CD14-positive monocyte (primary cell): ENCODE measurements around the gene SP110. TPM values are rescaled to one million over a fixed set of nuclear protein-coding genes. Genes with fewer than 3 reads are reported as not detected.

Source experiments
- DNase-seq, 3 donors: peaks; one replicate each; pipeline ENCODE4 v3.0.0-alpha.2; 2011 to 2022
- H2AFZ ChIP-seq: 2 replicates; pipeline ENCODE4 v1.6.0; 2012; ENCODE audit warnings: mild to moderate bottlenecking, low read depth, low read length, inconsistent platforms; ENCODE audit not compliant: insufficient read depth, poor library complexity, severe bottlenecking
- H3K27ac ChIP-seq, 2 donors: 1 replicate in 1 of 2; 2 replicates in 1 of 2; pipeline ENCODE4 v1.5.1; 2012 to 2013; ENCODE audit warnings: low read length in 2 of 2, control low read depth in 1 of 2, inconsistent platforms in 1 of 2, low read depth in 1 of 2, mild to moderate bottlenecking in 1 of 2
- H3K27me3 ChIP-seq, 2 donors: one replicate each; pipeline versions ENCODE4 v1.6.0 to v1.6.1; 2011 to 2013; ENCODE audit warnings: low read length in 2 of 2; ENCODE audit not compliant: control insufficient read depth in 2 of 2, insufficient read depth in 2 of 2
- H3K36me3 ChIP-seq, 2 donors: replicated peaks in 1 of 2; 1 replicate in 1 of 2; 2 replicates in 1 of 2; pipeline versions ENCODE4 v1.5.1 to v1.6.1; 2012 to 2013; ENCODE audit warnings: low read length in 2 of 2, control low read depth in 1 of 2, inconsistent platforms in 1 of 2, mild to moderate bottlenecking in 1 of 2; ENCODE audit not compliant: insufficient read depth in 2 of 2, control insufficient read depth in 1 of 2
- H3K4me1 ChIP-seq, 2 donors: 1 replicate in 1 of 2; 2 replicates in 1 of 2; pipeline versions ENCODE4 v1.5.1 to v1.6.1; 2012 to 2013; ENCODE audit warnings: low read length in 2 of 2, control low read depth in 1 of 2, inconsistent platforms in 1 of 2, mild to moderate bottlenecking in 1 of 2, moderate library complexity in 1 of 2; ENCODE audit not compliant: insufficient read depth in 2 of 2, control insufficient read depth in 1 of 2
- H3K4me2 ChIP-seq: replicated peaks from 2 replicates; pipeline ENCODE3; 2012; ENCODE audit warnings: low read length, moderate library complexity, mild to moderate bottlenecking; ENCODE audit not compliant: poor library complexity, severe bottlenecking; ENCODE audit errors: extremely low read depth
- H3K4me3 ChIP-seq, 3 experiments: fragments of 200-600 bp in 1 of 3; sonication (generic) in 1 of 3; replicated peaks in 1 of 3; 1 replicate in 2 of 3; 2 replicates in 1 of 3; pipeline ENCODE4 v1.5.1; 2011 to 2013; ENCODE audit warnings: low read length in 3 of 3, mild to moderate bottlenecking in 3 of 3, control low read depth in 2 of 3, low read depth in 2 of 3, inconsistent platforms in 1 of 3, moderate library complexity in 1 of 3
- H3K79me2 ChIP-seq: 2 replicates; pipeline ENCODE4 v1.6.0; 2012; ENCODE audit warnings: mild to moderate bottlenecking, control low read depth, inconsistent platforms, low read length, moderate library complexity; ENCODE audit not compliant: insufficient read depth
- H3K9ac ChIP-seq: 2 replicates; pipeline ENCODE4 v1.6.0; 2017; ENCODE audit warnings: low read length, mild to moderate bottlenecking; ENCODE audit not compliant: insufficient read depth, poor library complexity, severe bottlenecking
- H3K9me3 ChIP-seq, 2 donors: replicated peaks in 1 of 2; 1 replicate in 1 of 2; 2 replicates in 1 of 2; pipeline versions ENCODE4 v1.5.1 to v1.6.1; 2012 to 2013; ENCODE audit warnings: low read length in 2 of 2, control low read depth in 1 of 2; ENCODE audit not compliant: control insufficient read depth in 1 of 2, insufficient read depth in 1 of 2
- H4K20me1 ChIP-seq: 2 replicates; pipeline ENCODE4 v1.6.0; 2012; ENCODE audit warnings: mild to moderate bottlenecking, low read length, control low read depth, moderate library complexity; ENCODE audit not compliant: insufficient read depth
- H3K27ac Mint-ChIP-seq, 7 donors: one replicate each; pipeline ENCODE4 v1.8.0; 2020; ENCODE audit warnings: mild to moderate bottlenecking in 7 of 7, mixed read lengths in 7 of 7, moderate library complexity in 6 of 7, inconsistent platforms in 2 of 7
- H3K27me3 Mint-ChIP-seq, 3 donors: one replicate each; pipeline ENCODE4 v1.8.0; 2021 to 2022; ENCODE audit warnings: low read depth in 3 of 3, mild to moderate bottlenecking in 3 of 3, mixed read lengths in 3 of 3, moderate library complexity in 3 of 3, inconsistent platforms in 1 of 3
- H3K36me3 Mint-ChIP-seq, 2 donors: one replicate each; pipeline ENCODE4 v1.8.0; 2020; ENCODE audit warnings: mixed read lengths in 2 of 2, inconsistent platforms in 1 of 2, mild to moderate bottlenecking in 1 of 2
- H3K4me1 Mint-ChIP-seq: one replicate; pipeline ENCODE4 v1.8.0; 2020; ENCODE audit warnings: mild to moderate bottlenecking, mixed read lengths
- H3K4me3 Mint-ChIP-seq, 2 donors: one replicate each; pipeline ENCODE4 v1.8.0; 2020; ENCODE audit warnings: mild to moderate bottlenecking in 2 of 2, mixed read lengths in 2 of 2, moderate library complexity in 1 of 2
- H3K9me3 Mint-ChIP-seq, 7 donors: one replicate each; pipeline ENCODE4 v1.8.0; 2020 to 2022; ENCODE audit warnings: mixed read lengths in 7 of 7, mild to moderate bottlenecking in 6 of 7, moderate library complexity in 6 of 7, inconsistent platforms in 2 of 7
- WGBS: methylation state at CpG from one replicate; pipeline ENCODE4 v1.1.5; 2013; ENCODE audit warnings: missing lambda C conversion rate; ENCODE audit not compliant: insufficient coverage; 5-methylcytosine and 5-hydroxymethylcytosine counted together
- intact Hi-C, 2 donors: fragments of 100-400 bp; cut with micrococcal nuclease; formaldehyde crosslinking; loops; one replicate each; pipeline versions ENCODE4 v1.15.0 to v1.15.1; 2023
- polyA plus RNA-seq, 3 donors: library from polyadenylated mRNA; depleted of rRNA in 1 of 3; unstranded in 2 of 3; stranded (reverse) in 1 of 3; fragments of 300-500 nt in 2 of 3; fragments of >200 nt in 1 of 3; fragmentation: Illumina TruSeq in 2 of 3; gene quantifications; 1 replicate in 2 of 3; 2 replicates in 1 of 3; pipeline ENCODE4 v1.2.3, GENCODE V29; 2012 to 2021
- TF ChIP-seq, protein P1 (sequence below): fragments of 200-600 bp; IDR thresholded peaks from one replicate; pipeline ENCODE4 v1.8.0; 2022; ENCODE audit warnings: antibody characterized with exemption, mild to moderate bottlenecking

The SP110 gene
- polyA plus RNA-seq, 3 donors: 39.1 to 66.1 (median 65.5) TPM

GRCh38 chr2:230262246-230262645 is 42.5 kb upstream of the SP110 start:
- H3K4me1 Mint-ChIP-seq: no peaks in the 10 kb centered on the region
- Histone ChIP-seq H4K20me1 (no peaks in the 10 kb centered on the region), H3K4me3 (no peak overlapping the region), H3K27ac (no peak overlapping the region), H3K4me2 (no peak overlapping the region), H3K4me1 (no peaks in the 10 kb centered on the region), H3K9me3 (no peaks in the 10 kb centered on the region), H3K79me2 (no peaks in the 10 kb centered on the region), H3K9ac (no peak overlapping the region), H2AFZ (no peak overlapping the region), H3K27me3 (no peaks in the 10 kb centered on the region), H3K36me3 (no peaks in the 10 kb centered on the region)
- no CpG with 5 or more reads among the region's 5 CpGs for WGBS
- DNase-seq: no peak
- TF ChIP-seq, protein P1, sequence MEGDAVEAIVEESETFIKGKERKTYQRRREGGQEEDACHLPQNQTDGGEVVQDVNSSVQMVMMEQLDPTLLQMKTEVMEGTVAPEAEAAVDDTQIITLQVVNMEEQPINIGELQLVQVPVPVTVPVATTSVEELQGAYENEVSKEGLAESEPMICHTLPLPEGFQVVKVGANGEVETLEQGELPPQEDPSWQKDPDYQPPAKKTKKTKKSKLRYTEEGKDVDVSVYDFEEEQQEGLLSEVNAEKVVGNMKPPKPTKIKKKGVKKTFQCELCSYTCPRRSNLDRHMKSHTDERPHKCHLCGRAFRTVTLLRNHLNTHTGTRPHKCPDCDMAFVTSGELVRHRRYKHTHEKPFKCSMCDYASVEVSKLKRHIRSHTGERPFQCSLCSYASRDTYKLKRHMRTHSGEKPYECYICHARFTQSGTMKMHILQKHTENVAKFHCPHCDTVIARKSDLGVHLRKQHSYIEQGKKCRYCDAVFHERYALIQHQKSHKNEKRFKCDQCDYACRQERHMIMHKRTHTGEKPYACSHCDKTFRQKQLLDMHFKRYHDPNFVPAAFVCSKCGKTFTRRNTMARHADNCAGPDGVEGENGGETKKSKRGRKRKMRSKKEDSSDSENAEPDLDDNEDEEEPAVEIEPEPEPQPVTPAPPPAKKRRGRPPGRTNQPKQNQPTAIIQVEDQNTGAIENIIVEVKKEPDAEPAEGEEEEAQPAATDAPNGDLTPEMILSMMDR: no peak
- intact Hi-C loops: no loop called here
- peaks cover 5 to 12% of the 10 kb centered on the region in 2 donors for H3K36me3 Mint-ChIP-seq
- H3K4me3 Mint-ChIP-seq: no peak overlapping the region
- H3K9me3 Mint-ChIP-seq: peaks cover 0 to 7% (median 0%) of the 10 kb centered on the region in 7 donors
- H3K27me3 Mint-ChIP-seq: peaks cover 0 to 1% (median 0%) of the 10 kb centered on the region in 3 donors
- H3K27ac Mint-ChIP-seq: no peak overlapping the region

DNA sequence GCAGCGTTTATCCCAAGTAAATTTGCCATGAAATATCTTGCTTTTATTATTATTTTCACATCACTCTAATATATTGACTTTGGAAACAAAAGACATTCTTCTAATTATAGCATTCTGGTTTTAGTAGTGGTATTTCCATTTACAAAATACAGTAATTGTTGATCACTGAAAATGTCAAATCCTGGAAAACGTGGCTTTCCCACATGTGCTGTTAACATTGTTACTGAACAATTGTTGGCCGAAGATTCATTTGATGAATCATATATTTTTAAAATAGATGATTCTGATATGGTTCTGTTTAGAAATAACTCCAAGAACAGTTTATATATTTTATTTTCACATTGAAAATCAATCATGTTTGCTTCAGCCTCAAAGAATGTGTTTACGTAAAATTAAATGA is 38.7 kb upstream of the SP110 start:
- no peak overlapping the region for H3K9ac ChIP-seq
- H3K4me3 ChIP-seq: no peak overlapping the region
- H3K4me1 ChIP-seq: no peaks in the 10 kb centered on the region
- no peaks in the 10 kb centered on the region for H3K36me3 ChIP-seq
- no peak overlapping the region for H3K27ac Mint-ChIP-seq
- H2AFZ ChIP-seq: no peak overlapping the region
- WGBS: no CpG with 5 or more reads among the region's 4 CpGs
- H4K20me1 ChIP-seq: no peaks in the 10 kb centered on the region
- H3K4me3 Mint-ChIP-seq: no peak overlapping the region
- H3K79me2 ChIP-seq: no peaks in the 10 kb centered on the region
- H3K4me1 Mint-ChIP-seq: no peaks in the 10 kb centered on the region
- H3K36me3 Mint-ChIP-seq: peaks cover under 1 to 4% of the 10 kb centered on the region in 2 donors
- DNase-seq: no peak
- TF ChIP-seq, protein P1: no peak
- peaks cover 0 to 7% (median 0%) of the 10 kb centered on the region in 7 donors for H3K9me3 Mint-ChIP-seq
- intact Hi-C loops: no loop called here
- no peaks in the 10 kb centered on the region for H3K9me3 ChIP-seq
- H3K4me2 ChIP-seq: no peak overlapping the region
- no peak overlapping the region for H3K27ac ChIP-seq
- H3K27me3 Mint-ChIP-seq: peaks cover 0 to 2% (median 0%) of the 10 kb centered on the region in 3 donors
- H3K27me3 ChIP-seq: no peaks in the 10 kb centered on the region
